K562 (cell line): ENCODE measurements around the gene PDE5A.

Experiments used
- FOXK2 ChIP-seq, 2 experiments: fragments of 450-650 bp; IDR thresholded peaks in 1 of 2; conservative IDR thresholded peaks in 1 of 2; 2 replicates each; pipeline ENCODE4 v1.6.1; 2016; ENCODE audit warnings: low read depth in 2 of 2, mild to moderate bottlenecking in 1 of 2
- HIVEP1 ChIP-seq: fragments of 250-450 bp; sonication (Bioruptor Pico); IDR thresholded peaks from 2 replicates; pipeline ENCODE4 v1.4.0; 2020; ENCODE audit warnings: mild to moderate bottlenecking

- TF ChIP-seq HIVEP1 (CRISPR knock-in tag): no peak
- no peak for TF ChIP-seq FOXK2 (conservative IDR thresholded peaks at IDR 0.05 in 1 of 2, IDR thresholded peaks at IDR 0.05 in 1 of 2; ENCODE audit: low read depth in 2 of 2)
Observed at GRCh38 chr4:119646347-119647071, 17.9 kb upstream of the PDE5A start.
